ENCODE results near the gene EPN2.

Gene EPN2

DNA sequence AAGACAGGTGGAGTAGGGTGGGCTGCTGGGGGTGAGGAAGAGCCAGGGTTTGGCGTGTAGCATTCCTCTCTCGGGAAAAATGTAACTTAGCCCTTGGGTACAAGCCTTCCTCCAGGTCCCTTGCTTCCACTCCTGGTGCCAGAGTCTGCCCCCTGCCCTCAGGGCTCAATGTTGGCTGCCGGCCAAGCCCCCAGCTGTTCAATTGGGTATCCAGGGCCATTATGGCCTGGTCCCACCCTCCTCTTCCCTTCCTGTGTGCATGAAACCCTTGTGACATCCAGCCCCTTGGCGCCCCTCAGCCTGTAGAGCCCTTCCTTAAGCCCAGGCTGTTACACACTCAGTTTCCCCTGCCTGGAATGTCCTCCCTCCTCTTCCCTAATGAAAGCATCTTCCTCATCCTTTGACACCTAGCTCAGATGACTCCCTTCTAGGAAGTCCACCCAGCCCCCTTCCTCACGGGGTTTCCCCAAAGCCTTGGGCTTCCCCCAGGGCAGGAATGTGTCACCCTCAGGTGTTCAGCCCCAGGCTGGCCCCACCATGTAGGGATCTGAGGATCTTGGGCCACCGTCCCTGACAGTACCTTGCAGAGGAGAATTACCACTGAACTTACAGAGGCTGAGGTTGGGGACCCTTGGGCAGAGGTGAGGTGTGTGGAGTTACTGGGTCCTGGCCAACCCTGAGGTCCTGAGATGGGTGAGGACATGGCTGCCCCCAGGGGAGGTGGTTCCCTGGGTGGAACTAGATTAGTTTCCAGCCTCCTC, 95.4 kb downstream of the EPN2 start:
- DNase-seq: no peak

DNA sequence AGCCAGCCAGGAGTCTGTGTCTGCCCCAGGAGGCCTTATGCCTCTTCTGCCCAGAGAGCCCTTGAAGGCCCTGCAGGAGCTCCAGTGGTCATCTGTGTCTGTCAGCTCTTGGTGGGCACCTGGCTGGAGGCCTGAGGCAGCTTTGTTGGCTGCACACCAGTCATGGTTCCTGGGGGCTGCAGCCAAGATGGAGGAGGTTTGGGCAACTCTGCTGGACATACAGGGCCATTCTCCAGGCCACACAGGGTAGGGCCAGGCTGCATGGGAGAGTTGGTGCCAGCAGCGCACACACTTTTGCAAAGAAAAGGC, 95.9 kb downstream of the EPN2 start:
- no peak for DNase-seq

DNA sequence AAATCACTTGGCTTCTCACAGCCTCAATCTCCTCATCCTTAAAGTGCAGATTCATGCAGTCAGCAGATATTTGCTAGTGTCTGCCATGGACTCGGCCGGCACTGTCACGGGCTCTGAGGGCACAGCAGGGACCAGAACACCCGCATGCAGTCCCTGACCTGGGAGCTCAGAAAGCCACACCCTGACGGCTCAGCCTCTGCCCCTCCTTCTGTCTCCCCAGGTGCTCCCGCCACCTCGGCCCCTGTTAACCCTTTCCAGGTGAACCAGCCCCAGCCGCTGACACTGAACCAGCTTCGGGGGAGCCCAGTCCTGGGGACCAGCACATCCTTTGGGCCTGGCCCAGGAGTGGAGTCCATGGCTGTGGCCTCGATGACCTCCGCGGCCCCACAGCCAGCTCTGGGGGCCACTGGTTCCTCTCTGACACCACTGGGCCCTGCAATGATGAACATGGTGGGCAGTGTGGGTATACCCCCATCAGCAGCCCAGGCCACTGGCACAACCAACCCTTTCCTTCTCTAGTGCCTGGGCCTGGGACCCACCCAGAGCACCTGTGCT, 96.6 kb downstream of the EPN2 start:
- no peak for DNase-seq

DNA sequence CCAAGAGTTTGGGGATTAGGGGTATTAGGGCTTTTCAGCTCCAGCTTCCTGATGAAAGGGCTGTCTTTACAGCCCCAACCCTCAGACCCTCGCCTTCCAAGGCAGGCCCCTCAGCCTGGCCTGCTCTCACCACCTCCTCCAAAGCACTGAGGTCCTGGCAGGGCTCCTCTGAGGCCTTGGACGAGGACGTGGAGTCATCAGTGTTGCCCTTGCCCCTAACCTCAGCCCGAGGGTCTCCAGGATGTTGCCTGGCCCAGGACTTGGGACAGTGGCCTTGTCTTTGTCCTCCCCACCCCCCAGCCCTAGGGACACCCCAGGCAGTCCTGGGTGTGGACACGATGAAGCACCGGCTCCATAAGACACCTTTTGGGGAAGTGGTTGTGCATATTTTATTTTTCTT, 97.2 kb downstream of the EPN2 start:
- DNase-seq: no peak

DNA sequence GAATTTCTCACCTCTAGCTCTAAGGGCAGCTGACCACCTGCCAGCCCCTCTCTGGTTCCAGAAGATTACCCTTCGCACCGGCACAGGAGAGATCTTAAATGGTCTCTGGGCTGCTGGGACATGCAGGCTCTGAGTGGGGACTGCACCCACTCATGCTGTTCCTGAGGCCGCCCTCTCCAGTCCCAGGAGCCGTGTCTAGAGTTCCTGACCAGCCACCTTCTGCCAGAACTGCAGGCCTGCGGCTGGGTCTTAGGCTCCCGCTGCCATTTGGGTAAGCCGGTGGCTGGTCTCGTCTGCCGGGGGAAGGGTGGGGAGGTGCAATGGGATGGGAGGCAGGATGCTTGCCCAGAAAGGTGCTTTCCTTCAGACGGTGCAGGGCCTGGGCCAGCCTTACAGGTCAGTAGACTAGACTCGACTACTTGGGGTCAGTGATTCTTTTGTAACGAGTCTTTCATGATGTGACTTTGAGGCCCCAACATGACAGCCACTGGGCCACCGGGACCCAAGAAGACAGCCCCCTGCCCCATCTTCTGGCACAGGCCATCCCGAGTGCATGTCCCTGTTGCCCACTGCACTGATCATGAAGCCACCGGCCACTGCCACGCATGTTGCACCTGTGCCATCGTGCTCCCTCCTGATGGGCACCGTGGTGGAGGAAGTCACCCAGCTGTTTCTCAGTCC, 98.9 kb downstream of the EPN2 start:
- DNase-seq: no peak

DNA sequence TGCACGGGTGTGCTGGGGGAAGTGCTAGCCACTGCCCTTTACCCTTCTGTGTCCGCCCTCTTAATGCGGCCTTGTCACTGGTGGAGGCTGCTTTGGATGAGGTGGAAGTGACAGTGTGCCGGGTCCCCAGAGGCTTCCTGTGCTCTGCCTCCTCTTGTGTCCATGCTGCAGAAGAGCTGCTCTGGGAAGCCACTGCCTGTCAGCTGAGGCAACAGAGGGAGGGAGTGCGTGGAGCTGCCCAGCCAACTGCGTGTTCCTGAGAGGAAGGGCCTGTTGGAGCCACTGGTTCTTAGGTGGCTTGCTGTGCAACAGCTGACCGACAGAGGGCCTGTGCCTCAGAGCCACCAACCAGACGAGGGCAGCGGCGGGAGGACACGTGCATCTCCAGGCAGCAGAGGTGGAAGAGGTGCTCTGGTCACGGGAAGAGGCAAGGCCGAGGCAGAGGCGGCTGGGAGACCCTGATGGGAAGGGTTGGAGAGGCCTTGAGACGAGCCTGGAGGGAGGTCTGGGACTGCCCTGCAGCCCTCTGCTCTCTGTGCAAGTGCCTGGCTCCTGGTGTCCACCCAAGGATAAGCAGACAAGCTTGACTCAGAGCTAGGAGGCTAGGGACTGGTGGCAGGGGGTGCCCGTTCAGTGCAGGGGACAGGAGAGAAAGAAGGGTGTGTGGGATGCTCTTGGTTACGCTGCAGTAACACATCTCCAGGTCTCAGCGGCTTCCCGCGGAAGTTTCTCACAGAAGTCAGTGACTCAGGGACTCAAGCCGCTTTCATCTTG, 100.0 kb downstream of the EPN2 start:
- no peak for DNase-seq

DNA sequence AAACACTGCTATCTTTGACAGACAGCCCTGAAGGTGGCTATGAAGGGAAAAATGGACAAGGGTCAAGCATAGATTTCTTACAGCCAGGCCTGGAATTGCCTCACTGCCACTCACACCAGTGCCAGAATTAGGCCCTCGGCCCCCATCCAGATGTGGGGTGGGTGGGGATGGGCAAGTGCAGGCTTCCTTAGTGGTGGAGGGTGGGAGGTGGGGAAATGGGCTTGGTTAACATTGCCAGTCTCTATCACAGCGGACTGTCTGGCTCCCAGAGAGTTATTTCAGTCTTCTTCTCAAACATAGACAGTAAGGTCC, 100.5 kb downstream of the EPN2 start:
- no peak for DNase-seq

DNA sequence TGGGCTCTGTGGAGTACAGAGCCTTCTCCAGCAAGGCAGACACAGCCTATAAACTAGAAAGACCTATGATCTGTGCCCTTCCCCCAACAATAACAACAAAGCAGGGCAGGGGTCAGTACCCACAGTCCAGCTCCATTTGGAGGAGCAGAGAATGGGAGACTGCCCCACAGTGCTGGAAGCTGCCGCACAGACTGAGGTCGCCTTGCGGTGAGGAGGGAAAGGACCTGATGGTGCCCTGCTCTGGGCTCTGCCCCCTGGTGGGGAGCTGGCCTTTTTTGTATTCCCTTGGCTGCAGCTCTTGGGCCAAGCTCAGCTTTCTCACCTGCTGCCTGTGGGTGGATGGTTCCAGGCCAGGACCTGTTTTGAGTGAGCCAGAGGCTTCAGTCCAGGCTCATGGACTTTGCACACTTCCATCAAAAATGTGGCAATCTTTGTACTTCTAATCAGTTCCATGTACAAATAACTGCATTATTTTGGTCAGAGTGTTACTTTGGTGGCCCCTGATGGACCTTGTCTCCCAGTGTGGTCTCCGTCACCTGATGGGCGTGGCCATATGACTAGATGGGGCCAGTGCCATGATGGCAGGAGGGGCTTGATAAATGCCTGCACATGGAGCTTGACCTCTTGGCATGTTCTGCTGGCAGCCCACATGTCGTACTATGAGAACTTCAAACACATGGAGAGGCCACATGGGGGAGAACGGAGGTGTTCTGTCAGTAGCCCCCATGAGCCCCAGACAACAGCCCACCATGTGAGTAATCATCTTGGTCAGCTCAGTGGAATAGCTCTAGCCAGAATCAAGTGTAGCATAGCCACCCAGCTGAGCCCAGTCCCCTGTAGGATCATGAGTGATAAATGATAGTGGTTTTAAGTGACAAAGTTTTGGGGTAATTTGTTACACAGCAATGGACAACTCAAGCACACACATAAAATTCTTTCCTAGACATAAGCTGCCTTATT, 101.1 kb downstream of the EPN2 start:
- peak; percentile 69 for DNase-seq

DNA sequence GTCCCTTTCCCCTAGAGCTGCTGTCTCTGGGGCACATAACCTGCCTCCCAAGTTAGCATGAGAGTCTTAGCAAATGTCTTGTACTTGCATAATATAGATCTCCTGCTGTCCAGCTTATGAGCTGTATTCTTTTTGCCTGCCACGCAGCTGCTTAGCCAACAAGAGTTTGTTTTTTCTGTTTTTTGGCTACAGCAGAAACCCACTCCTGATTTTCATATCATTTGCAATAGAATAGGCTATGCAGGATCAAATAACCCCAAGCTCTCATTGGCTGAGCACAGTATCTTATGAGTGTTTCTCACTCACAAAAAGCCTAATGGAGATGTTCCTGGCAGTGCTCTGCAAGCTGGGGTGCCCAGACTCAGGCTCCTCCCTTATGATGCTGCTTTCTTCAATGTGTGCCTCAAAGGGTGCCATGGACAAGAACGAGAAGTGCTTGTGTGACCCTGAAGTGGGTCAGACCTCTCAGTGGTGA, 102.2 kb downstream of the EPN2 start:
- no peak for DNase-seq

DNA sequence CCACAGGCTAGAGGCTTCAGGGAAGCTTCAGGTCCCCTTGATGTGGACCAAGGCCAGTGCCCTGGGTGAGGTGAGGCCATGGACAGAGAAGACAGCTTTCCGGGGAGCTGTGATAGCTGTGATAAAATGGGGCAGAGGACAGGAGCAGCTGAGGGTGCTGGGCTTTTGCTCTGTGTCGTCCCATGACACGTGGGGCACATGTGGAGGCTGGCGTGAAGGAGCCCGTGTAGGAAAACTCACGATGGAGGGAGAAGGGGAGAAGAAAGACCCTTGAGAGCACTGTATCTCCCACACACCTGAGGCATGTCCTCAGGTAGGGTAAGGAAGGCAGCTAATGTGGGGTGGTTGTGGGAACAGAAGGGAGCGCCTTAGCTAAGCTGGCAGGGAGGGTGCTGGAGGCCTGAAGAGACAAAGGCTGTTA, 104.1 kb downstream of the EPN2 start:
- DNase-seq: no peak

DNA sequence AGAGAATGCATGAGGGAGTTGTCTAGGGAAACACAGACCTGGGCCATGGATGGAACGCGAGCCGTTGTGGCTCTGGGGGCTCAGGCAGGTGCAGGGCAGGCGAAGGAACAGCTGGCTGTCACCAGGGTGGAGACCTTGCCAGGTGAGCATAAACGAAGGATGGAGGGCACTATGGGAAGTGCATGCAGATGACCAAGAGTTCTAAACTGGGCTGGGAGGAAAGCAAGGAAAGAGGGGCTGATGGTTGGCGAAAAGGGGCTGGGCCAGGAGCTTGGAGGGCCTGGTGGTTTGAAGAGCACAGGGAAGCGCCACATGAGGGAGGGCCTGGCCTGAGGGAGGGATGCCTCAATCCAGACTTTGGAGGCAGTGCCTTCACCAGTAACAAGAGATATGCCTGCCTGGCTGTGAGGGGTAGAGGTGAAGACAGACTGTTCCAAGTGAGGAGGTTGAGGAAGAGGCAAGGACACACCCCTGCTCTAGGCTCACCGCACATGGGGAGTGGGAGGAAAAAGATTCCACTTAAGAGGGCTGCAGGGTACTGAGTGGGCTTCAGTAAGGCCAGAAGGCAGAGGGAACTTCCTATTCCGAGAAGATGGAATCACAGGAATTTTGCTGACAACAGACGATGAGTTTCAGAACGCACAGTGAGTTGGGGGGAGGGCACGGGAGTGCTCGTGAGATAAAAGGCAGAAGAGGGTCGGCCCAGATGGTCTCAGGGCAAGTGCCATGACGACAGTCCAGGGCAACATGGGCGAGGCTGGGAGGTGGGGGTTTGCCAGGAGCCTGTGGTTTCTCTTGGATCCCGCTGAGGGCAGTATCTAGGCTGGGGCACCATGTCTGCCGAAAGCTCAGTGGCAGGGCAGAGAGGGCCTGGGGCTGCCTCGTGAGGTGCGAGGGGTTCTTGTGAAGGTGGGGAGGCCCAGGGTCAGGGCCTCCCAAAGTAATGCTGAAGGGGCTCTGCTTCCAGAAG, 104.8 kb downstream of the EPN2 start:
- DNase-seq: no peak

DNA sequence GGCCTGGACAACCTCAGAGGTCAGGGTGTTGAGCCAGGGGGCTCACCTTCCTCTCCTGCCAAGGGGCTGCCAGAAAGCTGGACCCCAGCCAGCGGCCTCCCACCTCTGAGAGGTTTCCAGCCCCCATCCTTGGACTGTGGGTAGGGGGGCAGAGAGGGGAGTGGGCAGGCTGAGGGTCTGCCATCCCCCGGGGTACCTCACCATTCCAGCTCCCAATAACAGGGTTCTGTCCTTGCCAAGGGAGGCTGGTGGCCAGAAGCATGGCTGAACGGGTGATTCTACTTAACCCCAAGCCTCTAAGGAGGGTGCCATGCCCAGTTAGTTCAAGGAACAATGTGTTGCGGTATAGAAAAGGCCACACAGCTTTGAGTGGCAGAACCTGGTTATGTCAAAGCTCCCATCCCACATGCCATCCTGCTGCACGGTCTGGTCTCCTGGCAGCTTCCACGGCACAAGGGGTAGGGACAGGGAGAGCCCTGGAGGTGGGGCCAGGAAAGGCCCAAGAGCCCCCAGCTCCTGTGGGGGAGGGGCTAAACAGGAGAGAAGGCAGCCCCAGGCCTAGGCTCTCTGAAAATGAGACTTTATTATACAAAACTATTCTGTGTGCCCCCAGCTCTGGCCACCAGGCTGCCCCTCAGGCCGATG, 105.6 kb downstream of the EPN2 start:
- no peak for DNase-seq

DNA sequence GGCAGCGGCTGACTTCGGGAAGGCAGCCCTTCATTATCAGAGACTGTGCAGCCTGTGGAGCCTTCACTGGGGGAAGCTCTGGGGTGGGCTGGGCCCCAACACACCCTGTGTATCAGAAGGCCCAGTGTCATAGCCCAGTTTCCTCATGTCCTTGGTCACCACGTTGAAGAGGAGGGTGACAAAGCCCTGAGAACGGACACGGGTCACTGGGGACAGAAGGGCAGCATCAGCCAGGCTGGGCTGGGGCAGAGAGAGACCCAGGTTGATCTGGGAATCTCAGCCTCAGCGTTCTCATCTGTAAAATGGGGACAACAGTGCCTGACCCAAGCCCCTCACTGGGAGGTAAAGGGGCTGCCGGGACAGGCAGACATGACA, 106.1 kb downstream of the EPN2 start:
- DNase-seq: no peak

DNA sequence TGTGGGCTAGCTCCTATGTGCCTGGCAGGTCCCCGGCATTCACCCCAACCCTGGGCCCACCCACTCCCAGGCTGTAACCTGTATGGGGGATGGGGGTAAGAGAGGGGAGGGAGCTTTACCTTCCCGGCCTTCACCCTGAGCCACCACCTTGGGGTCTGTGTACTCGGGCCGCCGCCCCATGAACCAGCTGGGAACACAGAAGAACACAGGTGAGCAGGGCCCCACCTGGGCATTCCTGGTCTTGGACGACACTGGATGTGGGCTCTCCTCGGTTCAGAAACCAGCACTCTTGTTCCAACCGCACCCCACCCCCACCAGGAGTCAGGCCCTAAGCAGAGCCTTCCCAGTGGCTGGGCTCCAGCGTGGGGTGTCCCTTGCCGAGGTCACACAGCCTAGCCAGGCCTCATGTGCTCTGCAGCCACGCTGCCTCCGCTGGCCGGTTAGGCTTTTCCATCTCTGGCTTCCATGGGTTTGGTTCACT, 106.5 kb downstream of the EPN2 start:
- DNase-seq: no peak

DNA sequence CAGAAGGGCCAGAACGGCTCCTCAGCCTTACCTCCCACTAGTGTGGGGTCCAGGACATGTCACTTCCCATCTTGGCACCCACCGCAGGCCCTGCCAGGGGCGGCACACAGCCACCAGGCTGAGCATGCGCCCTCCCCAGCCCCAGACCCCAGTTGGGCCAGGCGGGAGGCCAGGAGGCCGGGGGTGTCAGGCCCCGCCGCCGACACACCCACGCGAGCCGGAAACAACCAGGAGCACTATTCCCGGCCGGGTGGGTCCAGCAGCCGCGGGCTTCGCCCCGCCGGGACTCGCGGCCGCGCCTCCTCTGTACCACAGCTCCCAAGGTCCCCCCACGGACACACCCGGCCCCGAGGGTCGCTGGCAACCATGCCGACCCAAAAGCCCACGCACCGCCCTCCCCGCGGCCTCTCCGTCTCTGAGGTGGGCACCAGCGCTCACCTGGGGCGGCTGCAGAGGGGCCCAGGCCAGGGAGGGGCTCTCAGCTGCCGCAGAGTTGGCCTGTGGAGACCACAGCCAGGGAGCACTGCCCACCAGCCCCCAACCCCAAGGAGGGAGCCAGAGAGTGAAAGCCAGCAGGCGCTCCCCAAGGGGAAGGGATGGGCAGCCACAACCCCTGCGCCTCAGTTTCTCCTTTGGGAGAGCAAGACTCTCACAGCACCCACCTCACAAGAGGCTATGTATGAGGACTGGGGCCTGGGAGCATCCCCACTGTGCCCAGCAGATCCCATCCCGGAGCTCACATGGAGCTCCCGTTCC, 107.3 kb downstream of the EPN2 start:
- no peak for DNase-seq

DNA sequence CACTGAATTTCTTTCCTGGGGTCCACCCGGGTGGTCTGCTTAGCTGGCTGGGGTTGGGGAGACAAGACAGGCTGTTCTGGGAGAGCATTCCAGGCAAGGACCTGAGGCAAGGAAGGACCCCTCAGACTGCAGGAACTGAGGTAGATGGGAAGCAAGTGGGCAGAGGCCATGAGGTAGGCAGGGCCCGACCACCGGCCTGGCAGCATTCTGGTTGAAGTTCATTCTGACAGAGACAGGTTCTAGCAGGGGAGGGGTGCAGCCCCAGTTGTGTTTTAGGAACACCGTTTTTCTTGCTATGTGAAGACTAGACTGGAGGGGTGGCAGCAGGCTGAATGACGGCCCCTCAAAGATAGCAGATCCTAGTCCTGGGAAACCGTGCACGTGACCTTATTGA, 107.9 kb downstream of the EPN2 start:
- DNase-seq: no peak

DNA sequence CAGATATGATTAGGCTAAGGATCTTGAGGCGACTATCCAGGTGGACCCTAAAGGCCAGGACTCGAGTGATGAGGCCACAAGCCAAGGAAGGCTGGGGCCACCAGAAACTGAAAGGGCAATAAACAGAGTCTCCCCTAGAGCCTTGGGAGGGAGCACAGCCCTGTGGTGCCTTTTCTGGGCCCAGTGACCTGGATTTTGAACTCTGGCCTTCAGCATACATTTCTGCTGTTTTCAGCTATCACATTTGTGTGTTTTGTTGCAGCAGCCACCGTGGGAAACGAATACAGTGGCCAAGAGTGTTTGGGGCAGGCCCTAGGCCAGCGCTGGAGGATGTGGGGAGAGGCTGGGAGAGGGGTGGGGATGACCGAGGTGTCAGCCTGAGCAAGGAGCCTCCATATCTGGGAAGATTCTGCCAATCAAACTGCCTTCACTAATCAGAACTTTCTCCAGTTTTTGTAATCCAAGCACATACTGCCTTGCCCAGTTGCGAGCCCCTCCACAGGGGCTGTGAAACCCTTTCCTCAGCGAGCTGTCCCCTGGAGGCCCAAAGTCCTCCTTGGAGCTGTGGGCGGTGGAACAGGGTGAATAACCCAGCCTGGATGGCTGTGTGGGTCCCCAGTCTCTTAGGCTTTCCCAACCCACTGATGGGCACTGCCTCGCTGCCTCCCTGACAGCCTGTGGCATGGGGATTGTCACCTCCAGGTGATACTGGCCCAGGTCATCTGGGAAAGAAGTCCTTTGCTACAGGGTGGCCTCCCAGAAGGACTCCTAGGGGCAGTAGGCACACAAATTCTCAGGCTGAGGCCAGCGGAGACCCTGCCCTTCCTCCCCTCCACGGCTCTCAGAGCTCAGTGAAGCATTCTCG, 108.6 kb downstream of the EPN2 start:
- DNase-seq: no peak

DNA sequence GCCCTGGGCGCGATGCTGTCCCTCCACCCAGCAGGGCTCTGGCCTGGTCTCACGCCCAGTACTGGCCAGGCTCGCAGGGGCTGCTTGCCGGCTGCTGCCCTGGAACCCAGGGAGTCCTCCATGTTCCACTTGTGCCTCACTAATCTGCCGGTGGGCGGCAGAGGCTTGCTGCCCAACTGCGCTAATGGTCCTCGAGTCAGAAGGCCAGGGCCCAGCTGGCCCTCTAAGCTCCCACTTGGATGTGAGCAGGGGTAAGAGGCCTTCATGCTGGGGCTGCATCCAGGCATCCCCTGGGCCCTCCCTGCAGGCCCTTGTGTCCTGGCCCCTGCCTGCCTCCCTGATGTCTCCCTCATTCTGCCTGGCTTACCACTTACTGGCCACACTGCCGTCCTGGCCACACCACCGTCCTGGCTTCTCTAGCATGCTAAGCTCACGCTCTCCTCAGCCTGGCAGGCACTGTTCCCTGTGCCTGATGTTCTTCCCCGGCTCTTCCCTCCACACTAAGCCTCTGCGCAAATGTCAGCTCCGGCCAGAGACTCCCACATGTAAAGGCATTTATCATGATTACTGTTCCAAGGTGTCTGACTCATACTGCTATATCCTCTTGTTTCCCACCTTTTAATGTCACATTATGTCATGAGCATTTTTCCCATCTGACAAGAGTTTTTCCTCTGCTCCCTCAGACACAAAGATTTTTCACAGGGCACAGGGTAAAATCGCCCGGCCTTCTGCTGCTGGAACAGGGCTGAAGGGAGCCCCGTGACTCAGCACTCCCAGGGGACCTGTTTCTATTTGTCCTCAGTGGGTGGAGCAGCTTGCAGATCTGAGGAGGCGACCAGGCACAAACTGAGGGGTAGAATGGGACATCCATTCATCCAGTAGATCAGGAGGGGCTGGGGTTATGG, 109.4 kb downstream of the EPN2 start:
- no peak for DNase-seq
